Measurements from ENCODE around the gene ALG14. TPM values are rescaled to one million over a fixed set of nuclear protein-coding genes. Genes with fewer than 3 reads are reported as not detected.
"Not testable (repeated sequence)": the region's sequence is repeated elsewhere in the genome, so short reads cannot be mapped to it uniquely, and the experiment has no call there.

ALG14 gene
- total RNA-seq, 1 experiment from 2014 or later: 4.7 TPM

DNA sequence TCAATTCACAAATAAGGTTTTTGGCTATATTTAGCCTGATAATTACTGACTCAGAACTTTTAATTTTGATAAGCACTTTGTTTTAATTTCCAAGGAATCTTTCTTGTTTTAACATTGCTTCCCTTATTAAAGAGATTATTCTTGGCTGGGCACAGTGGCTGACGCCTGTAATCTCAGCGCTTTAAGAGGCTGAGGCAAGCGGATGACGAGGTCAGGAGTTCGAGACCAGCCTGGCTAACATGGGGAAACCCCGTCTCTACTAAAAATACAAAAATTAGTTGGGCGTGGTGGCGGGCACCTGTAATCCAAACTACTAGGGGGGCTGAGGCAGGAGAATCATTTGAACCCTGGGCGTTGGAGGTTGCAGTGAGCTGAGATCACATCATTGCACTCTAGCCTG is 13.8 kb downstream of the ALG14 start:
- no peak for DNase-seq (ENCODE audit: low read depth, low spot score)
- in situ Hi-C loops (cut with HindIII; ENCODE audit: low pct_unique_long_range_greater_than_20kb, low sequenced_read_pairs): no loop called here

GRCh38 chr1:95057351-95057750 is 15.4 kb downstream of the ALG14 start:
- no peak for DNase-seq (ENCODE audit: low read depth, low spot score)
- in situ Hi-C loops (cut with HindIII; ENCODE audit: low pct_unique_long_range_greater_than_20kb, low sequenced_read_pairs): no loop called here

- in situ Hi-C loops (cut with HindIII; ENCODE audit: low pct_unique_long_range_greater_than_20kb, low sequenced_read_pairs): no loop called here
- DNase-seq (ENCODE audit: low read depth, low spot score): no peak
Measured at GRCh38 chr1:95049935-95050334, 22.8 kb downstream of the ALG14 start.

- no peak for DNase-seq (ENCODE audit: low read depth, low spot score)
- in situ Hi-C loops (cut with HindIII; ENCODE audit: low pct_unique_long_range_greater_than_20kb, low sequenced_read_pairs): no loop called here
Measured at GRCh38 chr1:95048317-95048716, 24.4 kb downstream of the ALG14 start.

- in situ Hi-C loops (cut with HindIII; ENCODE audit: low pct_unique_long_range_greater_than_20kb, low sequenced_read_pairs); DNase-seq (ENCODE audit: low read depth, low spot score): not testable (repeated sequence)
Measured at GRCh38 chr1:95047624-95048023, 25.1 kb downstream of the ALG14 start.

GRCh38 chr1:95046359-95046758 is 26.4 kb downstream of the ALG14 start:
- in situ Hi-C loops (cut with HindIII; ENCODE audit: low pct_unique_long_range_greater_than_20kb, low sequenced_read_pairs): no loop called here
- DNase-seq (ENCODE audit: low read depth, low spot score): no peak

GRCh38 chr1:95043141-95043980 is 29.4 kb downstream of the ALG14 start:
- peak; percentile 95 for DNase-seq (ENCODE audit: low read depth, low spot score)
- in situ Hi-C loops (cut with HindIII; ENCODE audit: low pct_unique_long_range_greater_than_20kb, low sequenced_read_pairs): no loop called here

DNA sequence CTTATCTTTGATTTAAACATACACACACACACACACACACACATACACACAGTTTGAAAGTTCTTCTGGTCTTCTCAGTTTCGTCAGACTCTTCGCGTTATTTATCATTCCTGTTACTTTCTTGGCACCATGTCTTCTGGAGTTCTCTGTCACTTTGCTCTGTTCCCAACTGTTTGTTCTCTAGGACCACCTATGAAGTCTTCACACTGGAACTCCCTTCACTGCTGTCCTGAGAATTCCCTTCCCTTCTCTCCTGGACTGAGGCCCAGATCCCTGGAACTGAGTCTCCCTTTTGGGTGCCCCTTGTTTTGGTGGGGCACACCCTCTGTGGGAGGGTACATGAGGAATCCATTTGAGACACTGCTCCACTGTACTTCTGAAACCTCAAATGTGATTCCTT is 30.5 kb downstream of the ALG14 start:
- in situ Hi-C loops (cut with HindIII; ENCODE audit: low pct_unique_long_range_greater_than_20kb, low sequenced_read_pairs): no loop called here
- peak; percentile 84 for DNase-seq (ENCODE audit: low read depth, low spot score)

- peak; percentile 87 for DNase-seq (ENCODE audit: low read depth, low spot score)
- in situ Hi-C loops (cut with HindIII; ENCODE audit: low pct_unique_long_range_greater_than_20kb, low sequenced_read_pairs): no loop called here
Measured at GRCh38 chr1:95041491-95042165, 31.1 kb downstream of the ALG14 start.

DNA sequence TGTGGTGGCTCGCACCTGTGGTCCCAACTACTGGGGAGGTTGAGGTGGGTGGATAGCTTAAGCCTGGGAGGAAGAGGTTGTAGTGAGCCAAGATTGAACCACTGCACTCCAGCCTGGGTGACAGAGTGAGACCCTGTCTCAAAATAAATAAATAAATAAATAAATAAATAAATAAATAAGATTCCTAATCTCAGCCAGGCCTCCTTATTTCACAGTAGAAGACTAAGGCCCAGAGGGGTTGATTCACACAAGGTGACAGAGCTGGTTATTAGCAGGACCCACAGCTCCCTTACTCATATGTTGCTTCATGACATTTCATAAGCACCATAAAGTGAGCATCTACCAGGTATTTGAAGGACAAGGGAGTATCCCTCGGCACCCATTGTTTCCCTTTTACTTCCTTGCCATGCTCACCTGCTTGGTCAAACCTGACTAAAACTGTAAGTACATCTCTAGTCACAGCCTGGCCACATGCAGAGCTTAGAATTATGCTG is 32.7 kb downstream of the ALG14 start:
- no peak for DNase-seq (ENCODE audit: low read depth, low spot score)
- in situ Hi-C loops (cut with HindIII; ENCODE audit: low pct_unique_long_range_greater_than_20kb, low sequenced_read_pairs): no loop called here

DNA sequence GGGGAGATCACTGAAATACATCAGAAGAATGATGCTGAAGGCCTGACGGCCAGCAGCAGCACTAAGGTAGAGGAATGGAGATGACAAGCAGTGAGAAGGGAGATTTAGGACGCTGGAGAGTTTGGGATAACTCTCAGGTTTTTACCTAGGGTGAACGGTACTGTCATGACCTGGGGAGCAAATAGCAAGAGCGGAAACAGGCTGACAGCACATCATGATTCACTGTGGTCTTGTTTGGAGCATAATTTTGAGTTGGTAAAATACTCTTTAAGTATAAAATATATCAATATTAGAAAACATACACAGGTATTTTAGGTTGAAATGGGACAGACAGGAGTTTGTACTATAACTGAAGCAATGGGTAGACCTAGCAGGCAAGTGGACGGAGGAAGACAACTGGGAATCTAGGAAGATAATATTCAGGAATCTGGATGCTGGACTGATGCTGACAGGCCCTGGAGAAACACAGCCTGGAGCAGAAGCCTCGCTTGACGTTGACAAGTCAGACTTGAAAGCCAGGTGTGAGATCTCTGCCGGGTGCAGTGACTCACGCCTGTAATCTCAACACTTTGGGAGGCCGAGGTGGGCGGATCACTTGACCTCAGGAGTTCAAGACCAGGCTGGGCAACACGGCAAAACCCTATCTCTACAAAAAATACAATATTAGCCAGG is 33.3 kb downstream of the ALG14 start:
- no peak for DNase-seq (ENCODE audit: low read depth, low spot score)
- in situ Hi-C loops (cut with HindIII; ENCODE audit: low pct_unique_long_range_greater_than_20kb, low sequenced_read_pairs): no loop called here

DNA sequence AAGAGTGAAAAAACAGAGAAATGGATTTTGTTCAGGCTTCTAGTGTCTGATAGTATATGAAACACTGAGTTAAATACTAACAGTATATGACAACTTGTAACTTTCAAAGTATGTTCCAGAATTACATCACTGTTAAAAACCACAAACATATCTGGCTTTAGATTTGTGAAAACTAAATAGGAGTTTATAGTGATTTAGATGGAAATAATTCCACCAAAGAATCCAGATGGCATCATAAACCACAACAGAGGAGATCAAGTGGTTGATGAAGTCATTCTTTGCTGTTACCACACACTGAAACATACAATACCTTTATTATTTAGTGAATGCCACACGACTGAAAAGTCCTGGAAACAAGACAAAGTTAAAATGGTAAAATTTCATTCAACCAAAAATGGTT is 37.2 kb downstream of the ALG14 start:
- peak; percentile 66 for DNase-seq (ENCODE audit: low read depth, low spot score)
- in situ Hi-C loops (cut with HindIII; ENCODE audit: low pct_unique_long_range_greater_than_20kb, low sequenced_read_pairs): no loop called here

DNA sequence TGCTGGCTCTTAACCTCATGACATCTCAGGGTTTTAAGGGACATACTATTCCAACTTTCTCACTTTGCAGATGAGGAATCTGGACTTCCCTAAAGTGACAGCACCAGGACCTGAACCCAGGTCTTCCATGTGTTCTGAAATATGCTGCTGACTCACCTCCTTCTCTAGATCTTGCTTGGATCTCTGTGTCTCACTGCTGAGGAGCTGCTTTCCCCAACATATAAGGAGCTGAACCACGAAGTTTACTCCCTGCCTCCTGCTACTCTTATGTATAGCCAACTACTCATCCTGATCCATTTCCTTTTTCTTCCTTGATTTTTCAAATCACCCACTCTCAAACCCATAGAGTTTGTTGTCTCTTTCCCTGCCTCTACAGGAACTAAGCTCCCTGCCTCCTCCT is 38.2 kb downstream of the ALG14 start:
- no peak for DNase-seq (ENCODE audit: low read depth, low spot score)
- in situ Hi-C loops (cut with HindIII; ENCODE audit: low pct_unique_long_range_greater_than_20kb, low sequenced_read_pairs): no loop called here

DNA sequence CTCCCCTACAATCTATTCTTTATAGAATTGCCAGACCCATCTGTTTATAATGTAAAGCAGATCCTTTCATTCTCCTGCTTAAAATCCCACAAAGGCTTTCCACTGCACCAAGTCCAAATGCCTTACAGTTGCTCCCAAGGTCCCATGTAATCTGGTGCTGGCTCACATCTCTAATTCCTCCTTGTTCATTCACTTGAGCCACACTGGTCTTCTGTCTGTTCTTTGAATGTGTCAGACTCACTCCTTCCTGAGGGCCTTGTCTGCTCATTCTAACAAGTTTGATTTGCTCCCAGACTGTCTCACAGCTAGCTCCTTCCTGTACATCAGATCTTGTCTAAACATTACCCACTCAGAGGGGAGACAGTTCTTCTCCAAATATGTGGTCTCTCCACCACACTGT is 38.9 kb downstream of the ALG14 start:
- DNase-seq (ENCODE audit: low read depth, low spot score): peak; percentile 50
- in situ Hi-C loops (cut with HindIII; ENCODE audit: low pct_unique_long_range_greater_than_20kb, low sequenced_read_pairs): no loop called here

DNA sequence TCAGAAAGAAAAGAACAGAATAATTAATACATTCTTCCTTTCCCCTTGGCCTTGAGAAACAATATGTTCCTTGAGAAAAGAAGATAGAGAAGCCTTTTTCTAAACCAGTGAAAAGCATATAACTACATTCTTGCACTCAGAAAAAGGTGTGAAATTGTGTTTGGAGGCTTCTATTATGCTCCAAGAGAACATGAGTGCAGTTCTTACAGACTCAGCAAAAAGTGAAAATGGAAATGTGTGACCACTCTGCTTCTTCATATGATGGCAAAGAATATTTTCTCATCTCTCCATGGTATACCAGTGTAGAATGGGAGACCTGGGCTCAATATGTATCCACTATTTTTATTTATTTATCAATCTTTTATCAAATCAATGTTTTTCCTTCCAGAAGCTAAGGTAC is 43.2 kb downstream of the ALG14 start:
- in situ Hi-C loops (cut with HindIII; ENCODE audit: low pct_unique_long_range_greater_than_20kb, low sequenced_read_pairs): no loop called here

DNA sequence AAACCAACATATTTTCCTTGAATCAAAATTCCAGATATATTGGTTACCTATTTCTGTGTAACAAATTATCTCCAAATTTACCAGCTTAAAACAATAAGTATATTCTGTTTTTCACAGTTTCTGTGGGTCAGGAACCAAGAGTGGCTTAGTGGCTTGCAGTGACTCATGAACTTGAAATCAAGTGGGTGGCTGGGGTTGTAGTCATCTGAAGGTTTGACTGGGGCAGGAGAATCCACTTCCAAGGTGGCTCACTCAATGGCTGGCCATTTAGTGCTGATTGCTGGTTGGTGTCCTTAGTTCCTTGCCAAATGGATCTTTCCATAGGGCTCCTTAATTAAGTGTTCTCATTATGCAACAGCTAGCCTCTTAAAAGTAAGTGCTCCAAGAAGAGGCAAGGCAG is 43.8 kb downstream of the ALG14 start:
- in situ Hi-C loops (cut with HindIII; ENCODE audit: low pct_unique_long_range_greater_than_20kb, low sequenced_read_pairs): no loop called here
- no peak for DNase-seq (ENCODE audit: low read depth, low spot score)

More for the DNA sequence above, 43.2 kb downstream of the ALG14 start:
- DNase-seq (ENCODE audit: low read depth, low spot score): no peak

- in situ Hi-C loops (cut with HindIII; ENCODE audit: low pct_unique_long_range_greater_than_20kb, low sequenced_read_pairs): no loop called here
- no peak for DNase-seq (ENCODE audit: low read depth, low spot score)
Measured at GRCh38 chr1:95027046-95027445, 45.7 kb downstream of the ALG14 start.

GRCh38 chr1:95023399-95024043 is 49.2 kb downstream of the ALG14 start:
- no peak for DNase-seq (ENCODE audit: low read depth, low spot score)
- in situ Hi-C loops (cut with HindIII; ENCODE audit: low pct_unique_long_range_greater_than_20kb, low sequenced_read_pairs): no loop called here

Data from SK-MEL-5 (cell line).